Inflammatory macrophage treated with lipopolysaccharide for 4 hours (primary cell): Measurements from ENCODE around the gene CBLL2.
"Not testable (repeated sequence)": the region's sequence is repeated elsewhere in the genome, so short reads cannot be mapped to it uniquely, and the experiment has no call there.

ENCODE experiments used
- DNase-seq: peaks from one replicate; pipeline ENCODE4 v3.0.0-alpha.2; 2020

The CBLL2 gene, protein sequence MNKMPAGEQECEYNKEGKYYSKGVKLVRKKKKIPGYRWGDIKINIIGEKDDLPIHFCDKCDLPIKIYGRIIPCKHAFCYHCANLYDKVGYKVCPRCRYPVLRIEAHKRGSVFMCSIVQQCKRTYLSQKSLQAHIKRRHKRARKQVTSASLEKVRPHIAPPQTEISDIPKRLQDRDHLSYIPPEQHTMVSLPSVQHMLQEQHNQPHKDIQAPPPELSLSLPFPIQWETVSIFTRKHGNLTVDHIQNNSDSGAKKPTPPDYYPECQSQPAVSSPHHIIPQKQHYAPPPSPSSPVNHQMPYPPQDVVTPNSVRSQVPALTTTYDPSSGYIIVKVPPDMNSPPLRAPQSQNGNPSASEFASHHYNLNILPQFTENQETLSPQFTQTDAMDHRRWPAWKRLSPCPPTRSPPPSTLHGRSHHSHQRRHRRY

DNA sequence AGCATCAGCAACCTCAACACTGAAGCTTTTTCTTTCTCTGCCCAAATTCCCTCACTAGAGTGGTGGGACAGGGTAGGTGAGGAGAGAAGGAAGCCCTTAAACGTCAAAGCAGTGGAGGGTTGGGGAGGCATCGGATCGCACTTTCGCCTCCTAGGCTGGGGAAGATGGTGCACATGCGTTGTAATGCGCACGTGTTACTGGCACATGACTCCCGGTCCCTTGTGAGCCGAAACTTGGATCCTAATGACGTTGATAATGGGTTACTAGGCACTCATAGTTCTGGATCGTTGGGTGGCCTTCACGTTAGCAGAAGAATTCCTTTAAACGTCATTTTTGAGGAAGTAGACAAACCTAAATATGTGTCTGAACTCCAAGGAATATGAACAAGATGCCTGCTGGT, at the start of gene CBLL2:
TSS of gene CBLL2 (plus strand) at position 301 of the 400 bp plus-strand sequence. CDS start at position 380, 79 bp downstream.
- no peak for DNase-seq

DNA sequence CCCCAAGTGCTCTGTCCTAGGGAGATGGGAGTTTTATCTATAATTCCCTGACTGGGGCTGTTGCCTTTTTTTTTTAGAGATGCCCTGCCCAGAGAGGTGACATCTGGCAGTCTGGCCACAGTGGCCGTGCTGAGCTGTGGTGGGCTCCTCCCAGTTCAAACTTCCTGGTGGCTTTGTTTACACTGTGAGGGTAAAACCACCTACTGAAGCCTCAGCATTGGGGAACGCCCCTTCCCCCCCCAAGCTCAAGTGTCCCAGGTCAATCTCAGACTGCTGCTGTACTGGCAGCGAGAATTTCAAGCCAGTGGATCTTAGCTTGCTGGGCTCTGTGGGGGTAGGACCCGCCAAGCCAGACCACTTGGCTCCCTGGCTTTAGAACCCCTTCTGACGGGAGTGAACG, 38.3 kb upstream of the CBLL2 start:
- DNase-seq = no peak

DNA sequence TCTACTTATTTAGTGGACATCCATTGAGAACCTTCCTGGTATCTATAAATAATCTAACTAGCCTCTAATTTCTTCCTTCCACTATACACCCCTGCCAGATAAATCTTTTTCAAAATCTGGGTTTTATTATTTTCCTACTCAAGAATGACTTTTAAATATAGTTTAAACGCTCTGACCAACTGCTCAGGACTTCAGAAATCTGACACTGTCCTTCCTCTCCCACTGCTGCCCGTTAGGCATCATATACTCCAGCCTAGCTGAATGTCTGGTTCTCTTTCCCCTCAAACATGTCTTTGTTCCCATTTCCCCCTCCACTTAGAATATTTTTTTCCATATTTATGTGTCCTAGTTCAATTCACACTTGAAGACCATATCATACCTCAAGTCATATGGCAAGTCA, 35.2 kb upstream of the CBLL2 start:
- no peak for DNase-seq

DNA sequence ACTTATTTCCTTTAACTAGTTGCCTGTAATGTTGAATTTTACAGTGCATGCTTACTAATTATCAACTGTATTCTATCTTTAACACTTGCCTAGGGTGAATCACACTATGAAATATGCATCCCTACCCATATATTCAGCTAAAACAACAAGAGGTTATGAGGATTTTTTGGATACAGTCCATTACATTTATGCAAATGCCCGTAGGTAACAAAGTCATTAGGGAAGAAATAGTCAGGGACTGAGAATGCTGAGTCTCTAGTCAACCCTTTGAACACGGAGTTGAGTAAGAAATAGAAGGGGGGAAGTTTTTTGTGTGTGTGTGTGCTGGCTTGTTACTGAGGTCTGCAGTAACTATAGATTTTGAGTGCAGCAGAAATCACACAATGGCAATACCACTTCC, 26.1 kb upstream of the CBLL2 start:
- no peak for DNase-seq

DNA sequence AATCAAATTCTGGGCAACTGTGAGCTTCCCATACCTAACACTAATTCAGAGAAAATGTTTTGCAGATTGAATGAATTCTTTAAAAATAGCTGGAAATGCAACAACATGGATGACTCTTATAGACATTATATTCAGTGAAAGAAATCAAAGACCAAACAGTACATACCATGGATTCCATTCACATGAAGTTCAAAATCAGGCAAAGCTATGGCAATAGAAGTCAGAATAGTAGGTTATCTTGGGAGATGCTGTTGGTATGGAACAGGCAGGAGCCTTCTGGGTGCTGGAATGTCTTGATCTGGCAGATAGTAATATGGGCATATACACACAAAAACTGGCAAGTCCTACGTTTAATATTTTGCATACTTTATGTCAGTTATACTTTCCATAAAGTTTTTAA, 25.5 kb upstream of the CBLL2 start:
- no peak for DNase-seq

DNA sequence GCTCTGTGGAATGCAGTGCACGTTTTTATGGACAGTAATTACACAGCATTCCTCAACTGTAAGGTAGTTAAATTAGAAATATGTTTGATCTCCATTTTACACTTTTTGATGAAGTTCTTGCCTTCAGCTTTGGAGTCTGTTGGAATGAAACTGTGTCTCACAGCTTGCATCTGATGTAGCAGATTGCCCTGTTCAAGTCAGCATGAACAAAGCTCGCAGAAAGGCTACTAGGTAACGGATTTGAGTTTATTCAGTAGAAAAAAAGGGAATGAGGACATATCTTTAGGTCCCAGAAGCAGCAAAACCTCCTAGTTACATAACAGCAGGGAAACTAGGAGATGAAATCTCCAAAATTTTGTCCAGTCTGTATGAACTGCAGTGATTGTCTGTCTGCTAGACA, 24.3 kb upstream of the CBLL2 start:
- DNase-seq = no peak

DNA sequence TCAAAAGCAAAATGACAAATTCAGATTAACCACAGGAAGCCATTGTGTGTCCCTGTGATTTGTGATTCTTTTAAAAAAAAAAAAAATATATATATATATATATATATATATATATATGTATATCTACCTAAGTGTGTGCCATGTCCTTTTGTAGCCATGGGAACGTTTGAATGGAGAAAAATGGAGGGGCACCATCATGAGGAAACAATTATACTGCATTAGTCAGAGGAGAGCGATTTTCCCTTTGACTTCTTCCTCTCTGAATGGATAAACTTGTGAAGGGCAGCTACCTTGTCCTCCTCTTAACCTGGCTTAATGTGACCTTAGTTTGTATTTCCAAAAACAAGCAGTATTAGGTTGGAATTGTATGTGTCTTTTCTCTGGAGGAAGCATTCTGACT, 23.3 kb upstream of the CBLL2 start:
- no peak for DNase-seq

DNA sequence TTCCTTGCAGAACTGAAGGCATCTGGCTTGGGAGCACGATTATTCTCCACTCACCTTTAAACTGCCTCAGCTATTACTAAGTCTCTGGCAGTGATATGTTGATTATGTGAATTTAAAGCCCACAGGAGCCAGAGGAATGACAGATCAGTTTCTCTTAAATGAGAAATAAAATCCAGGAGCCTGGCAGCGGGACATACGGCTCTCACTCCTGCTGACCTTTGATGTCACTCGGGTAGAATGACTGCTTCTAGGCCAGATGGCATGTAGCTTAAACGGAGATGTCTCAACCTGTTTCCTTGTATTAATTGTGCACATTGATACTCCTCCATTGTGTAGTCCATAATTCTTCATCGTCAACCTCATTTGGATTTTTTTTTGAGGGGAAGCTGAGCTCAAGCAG, 4.0 kb upstream of the CBLL2 start:
- DNase-seq = no peak

DNA sequence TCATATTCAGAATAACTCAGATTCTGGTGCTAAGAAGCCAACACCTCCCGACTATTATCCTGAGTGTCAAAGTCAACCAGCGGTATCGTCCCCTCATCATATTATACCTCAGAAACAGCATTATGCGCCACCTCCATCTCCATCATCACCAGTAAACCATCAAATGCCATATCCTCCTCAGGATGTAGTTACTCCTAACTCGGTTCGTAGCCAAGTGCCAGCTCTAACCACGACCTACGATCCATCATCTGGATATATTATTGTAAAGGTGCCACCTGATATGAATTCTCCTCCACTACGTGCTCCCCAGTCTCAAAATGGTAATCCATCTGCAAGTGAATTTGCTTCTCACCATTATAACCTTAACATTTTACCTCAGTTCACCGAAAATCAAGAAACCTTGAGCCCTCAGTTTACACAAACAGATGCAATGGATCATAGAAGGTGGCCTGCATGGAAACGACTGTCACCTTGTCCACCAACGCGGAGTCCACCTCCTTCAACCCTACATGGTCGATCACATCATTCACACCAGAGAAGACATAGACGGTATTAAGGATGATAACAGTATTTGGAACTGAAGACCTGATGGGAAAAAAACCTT, 1.1 kb downstream of the CBLL2 start:
- DNase-seq = no peak

DNA sequence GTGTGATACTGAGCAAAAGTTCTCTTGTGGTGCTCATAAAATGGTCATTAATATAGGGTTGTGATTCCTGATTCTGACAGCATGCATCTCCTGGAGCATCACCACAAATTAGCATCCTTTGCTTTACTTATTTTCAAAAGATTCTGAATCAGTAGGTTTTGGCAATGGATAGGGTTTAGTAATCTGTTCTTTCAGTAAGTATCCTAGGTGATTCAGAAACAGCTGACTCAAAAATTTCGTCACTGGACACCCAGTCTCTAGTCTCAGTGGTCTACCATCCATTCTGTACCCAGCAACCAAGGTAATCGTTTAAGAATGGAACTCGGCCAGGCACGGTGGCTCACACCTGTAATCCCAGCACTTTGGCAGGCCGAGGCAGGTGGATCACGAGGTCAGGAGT, 4.1 kb downstream of the CBLL2 start:
- DNase-seq = no peak

DNA sequence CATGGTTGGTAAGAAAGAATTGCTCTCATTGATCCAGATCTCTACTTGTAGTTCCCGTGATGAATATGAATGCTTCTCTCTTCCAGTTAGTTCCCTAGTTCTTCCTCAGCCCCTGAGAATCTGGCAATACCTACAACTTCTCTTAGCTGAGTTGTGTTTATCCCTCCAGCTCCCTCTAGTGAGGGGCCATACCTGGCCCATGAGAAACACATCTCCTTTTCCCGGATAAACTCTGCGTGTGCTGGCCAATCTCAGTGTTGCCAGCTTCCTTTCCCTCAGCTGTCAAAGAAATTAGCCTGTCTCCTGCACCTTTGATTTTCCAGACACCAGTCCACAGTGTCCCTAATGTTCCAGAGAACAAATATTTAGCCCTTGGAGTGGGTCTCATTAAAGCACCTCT, 5.7 kb downstream of the CBLL2 start:
- DNase-seq = no peak

DNA sequence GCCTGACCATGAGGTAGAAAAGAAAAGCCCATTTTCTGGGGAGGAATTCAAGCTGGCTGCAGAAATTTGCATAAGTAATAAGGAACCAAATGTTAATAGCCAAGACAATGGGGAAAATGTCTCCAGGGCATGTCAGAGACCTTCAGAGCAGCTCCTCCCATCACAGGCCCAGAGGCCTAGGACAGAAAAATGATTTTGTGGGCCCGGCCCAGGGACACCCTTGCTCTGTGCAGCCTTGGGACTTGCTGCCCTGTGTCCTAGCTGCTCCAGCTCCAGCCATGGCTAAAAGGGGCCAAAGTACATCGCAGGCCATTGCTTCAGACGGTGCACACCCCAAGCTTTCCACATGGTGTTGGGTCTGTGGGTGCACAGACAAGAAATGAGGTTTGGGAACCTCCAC, 16.5 kb downstream of the CBLL2 start:
- DNase-seq = not testable (repeated sequence)

DNA sequence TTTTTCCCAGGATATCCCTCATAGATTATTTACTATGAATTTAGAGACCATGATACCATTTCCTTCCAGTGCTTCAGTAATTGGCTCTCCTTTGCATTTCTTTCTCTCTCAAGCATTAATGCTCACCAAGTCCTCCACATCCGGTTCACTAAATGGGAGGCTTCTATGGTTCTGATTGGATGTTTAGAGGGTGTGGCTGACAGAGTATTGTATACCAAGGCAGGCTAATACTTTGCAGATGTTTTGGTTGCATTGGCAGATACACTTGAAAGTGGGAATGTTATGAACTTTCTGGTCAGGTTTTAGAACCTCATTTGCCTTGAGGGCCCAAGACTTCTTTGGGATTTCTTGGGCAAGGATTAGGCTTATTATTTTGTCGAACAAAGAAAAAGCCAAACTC, 24.2 kb downstream of the CBLL2 start:
- no peak for DNase-seq

DNA sequence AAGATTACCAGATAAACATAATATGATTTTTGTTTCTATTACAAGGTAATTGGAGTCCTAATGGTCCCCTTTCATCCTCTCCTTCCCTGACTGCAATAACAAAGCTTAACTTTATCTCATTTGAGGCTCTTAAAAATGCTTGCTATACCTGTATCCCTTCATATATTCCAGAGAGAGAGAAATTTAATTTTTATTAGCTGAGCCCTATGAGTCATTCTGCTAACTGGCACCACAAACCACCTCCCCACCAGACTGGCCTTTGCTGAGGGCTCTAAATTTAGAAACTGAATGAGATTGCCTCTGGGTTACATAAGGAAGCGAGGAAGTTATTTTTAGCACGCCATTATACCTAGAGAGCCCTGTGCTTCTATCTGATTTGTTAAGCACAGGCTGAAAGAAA, 27.4 kb downstream of the CBLL2 start:
- DNase-seq = no peak

DNA sequence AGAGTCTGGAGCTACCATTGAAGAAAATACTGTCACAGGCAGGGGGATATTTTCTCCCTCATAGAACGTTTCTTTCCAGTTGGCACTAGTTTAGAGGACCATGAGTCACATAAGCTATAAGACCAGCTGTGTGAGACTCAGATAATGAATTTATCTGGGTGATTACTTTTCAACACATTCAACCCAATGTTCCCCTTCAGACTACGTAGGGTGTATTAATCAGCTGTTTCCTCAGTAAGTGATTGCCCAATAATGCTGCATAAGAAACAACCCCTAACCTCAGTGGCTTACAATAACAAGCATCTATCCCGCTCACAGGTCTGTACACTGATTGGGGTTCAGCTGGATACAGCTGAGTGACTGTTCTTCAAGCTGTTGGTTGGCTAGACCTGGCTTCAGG, 38.1 kb downstream of the CBLL2 start:
- DNase-seq = no peak

DNA sequence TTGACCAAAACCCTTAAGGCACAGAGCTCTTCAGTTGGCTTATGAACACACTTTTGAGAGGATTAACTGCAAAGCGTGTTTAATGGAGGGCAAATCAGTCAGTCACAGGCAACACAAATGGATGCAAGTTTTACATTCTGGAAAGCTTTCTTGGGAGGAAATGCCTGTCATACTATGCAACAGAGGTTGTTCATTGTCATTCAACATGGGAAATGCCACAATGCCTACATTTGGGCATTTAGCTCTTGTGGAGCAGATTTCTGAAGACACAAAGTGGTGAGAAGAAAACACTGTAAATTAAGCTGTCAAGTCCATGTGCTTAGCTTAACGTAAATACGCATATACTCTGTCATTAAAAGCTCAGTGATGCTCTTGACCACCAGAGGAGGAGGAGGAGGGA, 41.1 kb downstream of the CBLL2 start:
- no peak for DNase-seq

DNA sequence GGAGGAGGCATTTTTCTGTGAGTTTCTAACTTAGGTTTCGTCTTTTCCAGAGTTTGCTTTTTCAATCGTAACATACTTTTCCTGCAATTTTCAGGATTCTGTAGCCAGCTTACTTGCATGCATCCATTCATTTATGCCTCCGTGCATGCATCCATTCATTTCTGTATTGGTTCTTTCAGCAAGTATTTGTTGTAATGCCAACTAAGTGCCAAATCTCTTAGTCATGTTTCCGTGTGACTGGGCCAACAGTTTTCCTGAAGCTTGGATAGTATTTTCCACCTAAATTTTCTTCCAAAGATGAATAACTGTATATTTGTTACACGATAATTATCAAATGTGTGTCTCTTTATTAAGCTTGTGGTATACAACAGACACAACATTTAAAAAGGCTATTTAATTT, 41.5 kb downstream of the CBLL2 start:
- DNase-seq = no peak

DNA sequence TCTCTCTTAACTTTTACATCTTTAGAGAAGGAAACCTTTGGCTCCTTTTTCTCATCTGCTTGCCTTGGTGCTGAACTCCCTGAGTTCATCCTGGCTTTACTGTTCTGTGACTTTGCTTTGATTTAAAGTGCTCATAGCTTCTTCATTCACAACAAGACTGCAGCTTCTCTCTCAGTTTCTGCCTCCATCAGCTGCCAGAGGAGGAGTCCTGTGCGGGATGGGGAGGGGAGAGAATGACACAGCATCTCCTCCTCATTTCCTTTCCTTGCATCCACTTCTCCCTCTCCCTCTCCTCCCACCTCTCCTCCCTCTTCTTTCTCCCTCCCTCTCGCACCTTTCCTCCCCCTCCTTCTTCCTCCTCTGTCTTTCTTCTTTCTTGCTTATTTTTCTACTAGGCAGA, 42.0 kb downstream of the CBLL2 start:
- no peak for DNase-seq

DNA sequence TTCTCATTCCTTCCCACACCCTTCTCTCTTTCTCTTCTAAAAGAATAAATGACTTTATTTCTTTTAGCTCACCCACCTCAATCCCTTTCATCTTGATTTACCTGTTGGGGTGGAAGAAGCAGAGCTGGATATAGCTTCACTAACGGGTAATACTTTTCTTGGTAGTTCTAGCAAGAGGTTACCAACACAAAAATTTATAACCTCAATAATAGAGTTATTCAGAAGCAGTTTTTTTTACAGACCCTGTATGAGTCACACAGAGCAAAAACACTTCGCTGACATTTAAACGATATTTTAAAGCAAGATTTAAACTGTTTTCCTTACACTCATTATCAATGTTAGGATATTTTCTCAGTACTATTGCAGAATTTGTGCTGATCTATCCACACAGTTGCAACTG, 42.4 kb downstream of the CBLL2 start:
- no peak for DNase-seq

DNA sequence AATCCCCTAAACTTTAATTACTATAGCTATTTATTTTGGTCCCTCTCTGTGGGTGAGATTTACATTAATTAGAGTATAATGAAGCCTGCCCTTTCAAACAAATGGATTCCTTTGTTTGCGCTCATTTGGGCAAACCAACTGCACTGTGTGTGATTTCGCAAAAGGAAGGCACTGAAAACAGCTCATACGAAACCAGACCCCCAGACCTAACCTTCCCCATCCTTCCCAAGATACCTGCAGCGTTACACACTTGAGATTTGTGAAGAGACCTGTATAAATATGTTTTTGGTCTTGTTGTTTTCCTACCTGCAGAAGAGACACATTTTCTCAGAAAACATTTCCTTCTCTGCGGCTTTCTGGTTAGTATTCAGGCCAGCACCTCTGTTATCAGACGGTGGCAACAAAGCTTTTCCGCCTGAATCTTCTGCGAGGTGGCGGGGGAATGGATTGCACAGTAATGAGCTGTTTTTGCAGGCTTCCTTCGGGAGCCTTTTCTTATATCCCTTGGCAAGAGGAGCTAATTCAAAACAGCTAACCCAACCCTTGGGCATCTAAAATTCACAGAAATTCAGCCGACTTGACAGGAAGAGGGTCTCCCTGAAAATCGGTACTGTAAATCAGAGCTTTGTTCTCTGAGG, 47.6 kb downstream of the CBLL2 start:
- no peak for DNase-seq

DNA sequence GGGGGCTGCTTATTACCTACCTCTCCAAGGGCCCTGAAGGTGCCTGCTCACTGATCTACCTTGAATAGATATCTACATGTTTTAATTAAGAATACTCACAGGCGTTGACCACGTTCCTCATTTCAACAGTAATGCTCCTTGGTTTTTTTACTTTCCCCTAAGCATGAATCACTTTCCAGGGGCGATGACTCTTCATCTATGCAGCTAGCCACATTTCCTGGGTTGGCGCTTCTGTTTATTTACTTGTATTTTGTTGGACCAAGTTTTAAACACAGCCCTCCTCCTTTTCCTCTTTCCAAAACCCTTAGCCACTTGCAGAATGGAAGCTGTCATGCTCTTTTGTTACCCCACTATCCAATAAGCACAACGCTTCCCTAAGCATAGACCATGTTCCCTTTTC, 50.8 kb downstream of the CBLL2 start:
- DNase-seq = no peak
